Lower leg skin (tissue), 4 donors: ENCODE results near the gene ZNF491. TPM values are rescaled to one million over a fixed set of nuclear protein-coding genes. Genes with fewer than 3 reads are reported as not detected.

ENCODE experiments used
- DNase-seq, 2 donors: peaks; one replicate each; pipeline ENCODE4 v3.0.0-alpha.2; 2019; ENCODE audit warnings: low spot score in 2 of 2
- H3K4me3 ChIP-seq: fragments of 200-600 bp; sonication (generic); 2 replicates; pipeline ENCODE4 v1.5.1; 2017; ENCODE audit warnings: mild to moderate bottlenecking, low read depth; ENCODE audit not compliant: poor library complexity, severe bottlenecking
- CTCF ChIP-seq, 3 donors: fragments of 450-650 bp; IDR thresholded peaks; one replicate each; pipeline ENCODE4 v1.5.1; 2016; ENCODE audit warnings: antibody characterized with exemption in 3 of 3, mild to moderate bottlenecking in 3 of 3, moderate library complexity in 2 of 3
- POLR2A ChIP-seq, 2 donors: fragments of 450-650 bp; IDR thresholded peaks; one replicate each; pipeline ENCODE4 v1.6.1; 2016 to 2017; ENCODE audit warnings: antibody characterized with exemption in 2 of 2, mild to moderate bottlenecking in 1 of 2, moderate library complexity in 1 of 2
- WGBS, 2 donors: methylation state at CpG; one replicate each; pipeline ENCODE4 v1.1.5; 2018; 5-methylcytosine and 5-hydroxymethylcytosine counted together
- intact Hi-C: fragments of 100-400 bp; cut with DNase I; formaldehyde crosslinking; loops from one replicate; pipeline ENCODE4 v1.15.0; 2023; ENCODE audit warnings: low total_unique reads
- total RNA-seq, 4 donors: library from RNA; depleted of rRNA; stranded (reverse); fragments of >200 nt; gene quantifications; one replicate each; pipeline ENCODE4 v1.1.0, GENCODE V29; 2016

Gene ZNF491
- total RNA-seq, 4 donors from 2014 or later = 0.74 to 2.1 (median 1.3) TPM; not detected in 1

DNA sequence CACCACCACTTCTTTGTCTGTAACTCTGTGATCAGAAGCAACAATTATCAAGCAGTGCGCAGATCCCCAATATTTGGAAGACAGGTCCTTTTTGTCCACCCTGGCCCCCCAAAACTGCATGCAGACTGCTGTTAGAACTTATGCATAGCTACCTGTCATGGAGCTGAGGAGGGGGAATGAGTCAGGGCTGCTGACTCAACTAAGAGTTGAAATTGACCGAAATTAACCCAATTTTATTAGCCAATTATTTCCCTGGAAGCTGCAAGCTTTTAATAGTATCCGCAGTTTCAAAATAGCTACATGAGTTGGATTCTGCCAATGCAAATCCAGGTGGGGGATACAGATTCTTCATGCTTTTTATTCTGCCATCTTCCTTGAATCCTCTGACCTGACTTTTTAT, 14.0 kb upstream of the ZNF491 start:
- WGBS, 2 donors = 97 to 98% methylated on average over 3 of the region's 3 CpGs
- TF ChIP-seq CTCF (IDR thresholded peaks at IDR 0.05) = no peak
- no peak for TF ChIP-seq POLR2A (IDR thresholded peaks at IDR 0.05)
- H3K4me3 ChIP-seq = no peak overlapping the region
- DNase-seq = no peak
- intact Hi-C loops = no loop called here

DNA sequence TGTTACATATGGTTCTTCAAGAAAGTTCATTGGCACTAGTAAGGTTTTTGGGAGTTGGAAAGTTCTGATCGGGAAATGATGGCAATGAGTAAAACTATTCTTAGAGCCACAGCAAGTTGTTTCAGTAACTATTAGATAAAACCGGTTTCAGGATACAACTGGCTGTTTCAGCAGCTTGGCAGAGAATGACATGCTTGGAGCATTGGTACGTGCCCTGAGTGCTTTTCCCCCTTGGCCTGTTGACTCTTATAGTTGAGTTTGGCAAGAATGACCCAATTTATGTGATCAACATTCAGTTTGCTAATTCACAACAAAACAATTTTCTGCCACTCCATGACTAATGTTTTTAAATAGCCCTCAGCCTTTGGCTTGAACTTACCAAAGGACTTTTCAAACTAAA, 10.8 kb upstream of the ZNF491 start:
- TF ChIP-seq CTCF (IDR thresholded peaks at IDR 0.05) = no peak
- intact Hi-C loops = no loop called here
- 69 to 73% methylated on average over 3 of the region's 3 CpGs for WGBS, 2 donors
- no peak overlapping the region for H3K4me3 ChIP-seq
- no peak for DNase-seq

GRCh38 chr19:11792942-11793341, 5.4 kb upstream of the ZNF491 start:
- TF ChIP-seq POLR2A (IDR thresholded peaks at IDR 0.05) (no peak), CTCF (IDR thresholded peaks at IDR 0.05) (no peak)
- intact Hi-C loops = no loop called here
- no peak for DNase-seq
- no peak overlapping the region for H3K4me3 ChIP-seq

- WGBS, 2 donors = 4 to 5% methylated on average over 8 of the region's 8 CpGs
- intact Hi-C loops = loop anchor here (5.0 kb wide), 1 partner anchor 190 kb away; no protein-coding TSS in a partner anchor
- DNase-seq = peak; percentile 87 to 94
- H3K4me3 ChIP-seq = no peak overlapping the region
- no peak for TF ChIP-seq POLR2A (IDR thresholded peaks at IDR 0.05)
- peak in 1 of 3 donors; percentile 78 for TF ChIP-seq CTCF (IDR thresholded peaks at IDR 0.05)
Measured at GRCh38 chr19:11797491-11797890, 832 bp upstream of the ZNF491 start.

GRCh38 chr19:11806354-11807098, 8.2 kb downstream of the ZNF491 start:
- DNase-seq = no peak
- WGBS, 2 donors = 94 to 95% methylated on average over 11 of the region's 11 CpGs
- TF ChIP-seq CTCF (IDR thresholded peaks at IDR 0.05) (no peak), POLR2A (IDR thresholded peaks at IDR 0.05) (no peak)
- intact Hi-C loops = no loop called here
- H3K4me3 ChIP-seq = no peak overlapping the region

DNA sequence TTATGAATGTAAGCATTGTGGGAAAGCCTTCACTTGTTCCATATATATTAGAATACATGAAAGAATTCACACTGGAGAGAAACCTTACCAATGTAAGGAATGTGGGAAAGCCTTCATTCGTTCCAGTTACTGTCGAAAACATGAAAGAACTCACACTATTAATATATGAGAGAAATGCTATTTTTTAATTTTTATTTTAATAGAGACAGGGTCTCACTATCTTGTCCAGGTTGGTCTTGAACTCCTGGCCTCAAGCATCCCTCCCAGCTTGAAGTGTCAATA, 8.7 kb downstream of the ZNF491 start:
- H3K4me3 ChIP-seq = no peak overlapping the region
- WGBS, 2 donors = 91 to 95% methylated on average over 2 of the region's 2 CpGs
- no peak for DNase-seq
- TF ChIP-seq CTCF (IDR thresholded peaks at IDR 0.05) (no peak), POLR2A (IDR thresholded peaks at IDR 0.05) (no peak)
- intact Hi-C loops = no loop called here
